Raji (cell line): ENCODE measurements around the gene MADD.

Source experiments
- POLR2A ChIP-seq: IDR thresholded peaks from 2 replicates; pipeline ENCODE4 v1.6.1; 2011; ENCODE audit warnings: low read depth, low read length, control low read depth; ENCODE audit not compliant: insufficient read depth

Gene MADD

GRCh38 chr11:47366020-47366490 lies 96.1 kb downstream of the MADD start:
- TF ChIP-seq POLR2A: no peak

- no peak for TF ChIP-seq POLR2A
These were observed 99.7 kb downstream of the MADD start for GRCh38 chr11:47369676-47370075.

GRCh38 chr11:47372422-47372821 lies 102.5 kb downstream of the MADD start:
- TF ChIP-seq POLR2A: no peak

GRCh38 chr11:47373876-47374719 lies 104.2 kb downstream of the MADD start:
- TF ChIP-seq POLR2A: no peak

- no peak for TF ChIP-seq POLR2A
These were observed 104.7 kb downstream of the MADD start for GRCh38 chr11:47374720-47375019.

GRCh38 chr11:47375020-47375419 lies 105.1 kb downstream of the MADD start:
- TF ChIP-seq POLR2A: no peak

GRCh38 chr11:47375546-47376085 lies 105.7 kb downstream of the MADD start:
- TF ChIP-seq POLR2A: no peak

GRCh38 chr11:47376107-47376524 lies 106.2 kb downstream of the MADD start:
- no peak for TF ChIP-seq POLR2A

- TF ChIP-seq POLR2A: no peak
These were observed 106.8 kb downstream of the MADD start for GRCh38 chr11:47376525-47377371.

- TF ChIP-seq POLR2A: no peak
These were observed 107.7 kb downstream of the MADD start for GRCh38 chr11:47377571-47378009.

- peak; percentile 80 for TF ChIP-seq POLR2A
These were observed 108.3 kb downstream of the MADD start, which contains the start of gene SPI1 for GRCh38 chr11:47378010-47378835. Gene SPI1, minus strand, starts transcription at chr11:47378547. Its CDS starts 194 bp downstream, at chr11:47378353.

GRCh38 chr11:47378836-47379170 lies 108.9 kb downstream of the MADD start:
- TF ChIP-seq POLR2A: no peak

GRCh38 chr11:47379317-47379716 lies 109.4 kb downstream of the MADD start:
- TF ChIP-seq POLR2A: no peak
